Measurements from ENCODE around the gene SECTM1.

Gene SECTM1

GRCh38 chr17:82329683-82330321, 3.8 kb downstream of the SECTM1 start:
- in situ Hi-C loops (cut with MboI; ENCODE audit: low sequenced_read_pairs) = no loop called here

GRCh38 chr17:82328994-82329507, 4.5 kb downstream of the SECTM1 start:
- in situ Hi-C loops (cut with MboI; ENCODE audit: low sequenced_read_pairs) = no loop called here

GRCh38 chr17:82328141-82328993, 5.2 kb downstream of the SECTM1 start:
- in situ Hi-C loops (cut with MboI; ENCODE audit: low sequenced_read_pairs) = no loop called here

GRCh38 chr17:82327757-82328140, 5.8 kb downstream of the SECTM1 start:
- in situ Hi-C loops (cut with MboI; ENCODE audit: low sequenced_read_pairs) = no loop called here

GRCh38 chr17:82327289-82327688, 6.3 kb downstream of the SECTM1 start:
- in situ Hi-C loops (cut with MboI; ENCODE audit: low sequenced_read_pairs) = no loop called here

GRCh38 chr17:82325286-82326180, 8.0 kb downstream of the SECTM1 start:
- in situ Hi-C loops (cut with MboI; ENCODE audit: low sequenced_read_pairs) = no loop called here

GRCh38 chr17:82324566-82325285, 8.8 kb downstream of the SECTM1 start:
- in situ Hi-C loops (cut with MboI; ENCODE audit: low sequenced_read_pairs) = no loop called here

- in situ Hi-C loops (cut with MboI; ENCODE audit: low sequenced_read_pairs) = no loop called here
Observed at GRCh38 chr17:82323514-82324234, 9.9 kb downstream of the SECTM1 start.

GRCh38 chr17:82322526-82323453, 10.8 kb downstream of the SECTM1 start:
- in situ Hi-C loops (cut with MboI; ENCODE audit: low sequenced_read_pairs) = no loop called here

GRCh38 chr17:82321947-82322466, 11.6 kb downstream of the SECTM1 start:
- in situ Hi-C loops (cut with MboI; ENCODE audit: low sequenced_read_pairs) = no loop called here

- in situ Hi-C loops (cut with MboI; ENCODE audit: low sequenced_read_pairs) = no loop called here
Observed at GRCh38 chr17:82320956-82321927, 12.3 kb downstream of the SECTM1 start.

GRCh38 chr17:82320140-82320840, 13.3 kb downstream of the SECTM1 start:
- in situ Hi-C loops (cut with MboI; ENCODE audit: low sequenced_read_pairs) = no loop called here

GRCh38 chr17:82319619-82320062, 13.9 kb downstream of the SECTM1 start:
- in situ Hi-C loops (cut with MboI; ENCODE audit: low sequenced_read_pairs) = no loop called here

GRCh38 chr17:82318772-82319606, 14.6 kb downstream of the SECTM1 start:
- in situ Hi-C loops (cut with MboI; ENCODE audit: low sequenced_read_pairs) = no loop called here

GRCh38 chr17:82318169-82318498, 15.4 kb downstream of the SECTM1 start:
- in situ Hi-C loops (cut with MboI; ENCODE audit: low sequenced_read_pairs) = no loop called here
